ENCODE results near the gene HSPBP1. TPM values are rescaled to one million over a fixed set of nuclear protein-coding genes. Genes with fewer than 3 reads are reported as not detected.

The HSPBP1 gene
- total RNA-seq, 1 experiment from 2014 or later = 35.0 TPM

- Histone ChIP-seq H3K9me3 (ENCODE audit: low read length) (no peaks in the 10 kb centered on the region), H2AFZ (ENCODE audit: low read length) (no peak overlapping the region), H4K20me1 (ENCODE audit: insufficient read depth, low read depth, low read length) (no peaks in the 10 kb centered on the region), H3K9me2 (replicated peaks; ENCODE audit: insufficient read depth, low read length) (no peaks in the 10 kb centered on the region), H3K27me3 (ENCODE audit: low read length) (no peaks in the 10 kb centered on the region), H3K79me2 (ENCODE audit: low read length) (no peaks in the 10 kb centered on the region), H3K4me2 (ENCODE audit: low read depth, low read length, poor library complexity, severe bottlenecking) (no peak overlapping the region), H3K36me3 (ENCODE audit: insufficient read depth, low read length) (no peaks in the 10 kb centered on the region; the same call in 1 of the 2 replicates), H3K9ac (ENCODE audit: low read length) (no peak overlapping the region), H3K27ac (ENCODE audit: low read length) (no peak overlapping the region), H3K4me3 (ENCODE audit: low read length) (no peak overlapping the region), H3K4me1 (ENCODE audit: low read length) (peaks cover 32% of the 10 kb centered on the region)
- no peak for DNase-seq
Measured at GRCh38 chr19:55309448-55309847, 29.5 kb upstream of the HSPBP1 start.

- Histone ChIP-seq H3K9ac (ENCODE audit: low read length) (no peak overlapping the region), H3K27me3 (ENCODE audit: low read length) (no peaks in the 10 kb centered on the region), H4K20me1 (ENCODE audit: insufficient read depth, low read depth, low read length) (no peaks in the 10 kb centered on the region), H2AFZ (ENCODE audit: low read length) (no peak overlapping the region), H3K4me2 (ENCODE audit: low read depth, low read length, poor library complexity, severe bottlenecking) (no peak overlapping the region), H3K4me1 (ENCODE audit: low read length) (peaks cover 32% of the 10 kb centered on the region), H3K27ac (ENCODE audit: low read length) (no peak overlapping the region), H3K36me3 (ENCODE audit: insufficient read depth, low read length) (no peaks in the 10 kb centered on the region; the same call in 1 of the 2 replicates), H3K79me2 (ENCODE audit: low read length) (no peaks in the 10 kb centered on the region), H3K9me2 (replicated peaks; ENCODE audit: insufficient read depth, low read length) (no peaks in the 10 kb centered on the region), H3K9me3 (ENCODE audit: low read length) (no peaks in the 10 kb centered on the region), H3K4me3 (ENCODE audit: low read length) (no peak overlapping the region)
- no peak for DNase-seq
Measured at GRCh38 chr19:55308281-55308680, 28.4 kb upstream of the HSPBP1 start.

GRCh38 chr19:55306712-55307111, 26.8 kb upstream of the HSPBP1 start:
- Histone ChIP-seq H3K27ac (ENCODE audit: low read length) (no peak overlapping the region), H3K9ac (ENCODE audit: low read length) (no peak overlapping the region), H3K4me1 (ENCODE audit: low read length) (peaks cover 42% of the 10 kb centered on the region), H4K20me1 (ENCODE audit: insufficient read depth, low read depth, low read length) (no peaks in the 10 kb centered on the region), H3K4me2 (ENCODE audit: low read depth, low read length, poor library complexity, severe bottlenecking) (no peak overlapping the region), H3K27me3 (ENCODE audit: low read length) (no peaks in the 10 kb centered on the region), H2AFZ (ENCODE audit: low read length) (no peak overlapping the region), H3K79me2 (ENCODE audit: low read length) (no peaks in the 10 kb centered on the region), H3K36me3 (ENCODE audit: insufficient read depth, low read length) (no peaks in the 10 kb centered on the region; the same call in 1 of the 2 replicates), H3K9me2 (replicated peaks; ENCODE audit: insufficient read depth, low read length) (no peaks in the 10 kb centered on the region), H3K4me3 (ENCODE audit: low read length) (no peak overlapping the region), H3K9me3 (ENCODE audit: low read length) (no peaks in the 10 kb centered on the region)
- DNase-seq = no peak

- DNase-seq = no peak
- Histone ChIP-seq H3K9me3 (ENCODE audit: low read length) (no peaks in the 10 kb centered on the region), H3K79me2 (ENCODE audit: low read length) (no peaks in the 10 kb centered on the region), H3K9me2 (replicated peaks; ENCODE audit: insufficient read depth, low read length) (no peaks in the 10 kb centered on the region), H3K4me3 (ENCODE audit: low read length) (no peak overlapping the region), H3K36me3 (ENCODE audit: insufficient read depth, low read length) (no peaks in the 10 kb centered on the region; the same call in 1 of the 2 replicates), H4K20me1 (ENCODE audit: insufficient read depth, low read depth, low read length) (no peaks in the 10 kb centered on the region), H2AFZ (ENCODE audit: low read length) (no peak overlapping the region), H3K4me1 (ENCODE audit: low read length) (peaks cover 44% of the 10 kb centered on the region), H3K27ac (ENCODE audit: low read length) (no peak overlapping the region), H3K4me2 (ENCODE audit: low read depth, low read length, poor library complexity, severe bottlenecking) (no peak overlapping the region), H3K9ac (ENCODE audit: low read length) (no peak overlapping the region), H3K27me3 (ENCODE audit: low read length) (no peaks in the 10 kb centered on the region)
Measured at GRCh38 chr19:55305983-55306562, 26.2 kb upstream of the HSPBP1 start.

GRCh38 chr19:55305491-55305890, 25.6 kb upstream of the HSPBP1 start:
- Histone ChIP-seq H2AFZ (ENCODE audit: low read length) (no peak overlapping the region), H3K27me3 (ENCODE audit: low read length) (no peaks in the 10 kb centered on the region), H3K36me3 (ENCODE audit: insufficient read depth, low read length) (no peaks in the 10 kb centered on the region; the same call in 1 of the 2 replicates), H3K9me3 (ENCODE audit: low read length) (no peaks in the 10 kb centered on the region), H3K4me2 (ENCODE audit: low read depth, low read length, poor library complexity, severe bottlenecking) (no peak overlapping the region), H3K27ac (ENCODE audit: low read length) (no peak overlapping the region), H3K9me2 (replicated peaks; ENCODE audit: insufficient read depth, low read length) (no peaks in the 10 kb centered on the region), H4K20me1 (ENCODE audit: insufficient read depth, low read depth, low read length) (no peaks in the 10 kb centered on the region), H3K9ac (ENCODE audit: low read length) (no peak overlapping the region), H3K4me1 (ENCODE audit: low read length) (peaks cover 39% of the 10 kb centered on the region), H3K4me3 (ENCODE audit: low read length) (no peak overlapping the region), H3K79me2 (ENCODE audit: low read length) (no peaks in the 10 kb centered on the region)
- DNase-seq = peak; percentile 90

GRCh38 chr19:55304980-55305379, 25.1 kb upstream of the HSPBP1 start:
- DNase-seq = peak; percentile 84
- peaks cover 33% of the 10 kb centered on the region for H3K4me1 ChIP-seq (ENCODE audit: low read length)
- H4K20me1 ChIP-seq (ENCODE audit: insufficient read depth, low read depth, low read length) = no peaks in the 10 kb centered on the region
- H3K9ac ChIP-seq (ENCODE audit: low read length) = no peak overlapping the region
- no peak overlapping the region for H3K27ac ChIP-seq (ENCODE audit: low read length)
- H3K4me2 ChIP-seq (ENCODE audit: low read depth, low read length, poor library complexity, severe bottlenecking) = no peak overlapping the region
- no peaks in the 10 kb centered on the region for H3K9me3 ChIP-seq (ENCODE audit: low read length)
- H3K36me3 ChIP-seq (ENCODE audit: insufficient read depth, low read length) = no peaks in the 10 kb centered on the region; the same call in 1 of the 2 replicates
- H2AFZ ChIP-seq (ENCODE audit: low read length) = no peak overlapping the region
- H3K9me2 ChIP-seq (replicated peaks; ENCODE audit: insufficient read depth, low read length) = no peaks in the 10 kb centered on the region
- H3K4me3 ChIP-seq (ENCODE audit: low read length) = no peak overlapping the region
- H3K79me2 ChIP-seq (ENCODE audit: low read length) = no peaks in the 10 kb centered on the region
- H3K27me3 ChIP-seq (ENCODE audit: low read length) = no peaks in the 10 kb centered on the region

- Histone ChIP-seq H3K36me3 (ENCODE audit: insufficient read depth, low read length) (no peaks in the 10 kb centered on the region; the same call in 1 of the 2 replicates), H4K20me1 (ENCODE audit: insufficient read depth, low read depth, low read length) (no peaks in the 10 kb centered on the region)
- peak; percentile 82 for DNase-seq
Measured at GRCh38 chr19:55304279-55304978, 24.5 kb upstream of the HSPBP1 start.

GRCh38 chr19:55303477-55303876, 23.6 kb upstream of the HSPBP1 start:
- Histone ChIP-seq H3K4me1 (ENCODE audit: low read length) (peaks cover 26% of the 10 kb centered on the region), H3K9me2 (replicated peaks; ENCODE audit: insufficient read depth, low read length) (no peaks in the 10 kb centered on the region)

More at GRCh38 chr19:55304279-55304978, 24.5 kb upstream of the HSPBP1 start:
- Histone ChIP-seq H3K27ac (ENCODE audit: low read length) (no peak overlapping the region), H3K9me2 (replicated peaks; ENCODE audit: insufficient read depth, low read length) (no peaks in the 10 kb centered on the region), H3K79me2 (ENCODE audit: low read length) (no peaks in the 10 kb centered on the region), H2AFZ (ENCODE audit: low read length) (no peak overlapping the region), H3K4me2 (ENCODE audit: low read depth, low read length, poor library complexity, severe bottlenecking) (no peak overlapping the region), H3K27me3 (ENCODE audit: low read length) (no peaks in the 10 kb centered on the region), H3K9me3 (ENCODE audit: low read length) (no peaks in the 10 kb centered on the region), H3K9ac (ENCODE audit: low read length) (no peak overlapping the region), H3K4me1 (ENCODE audit: low read length) (peaks cover 28% of the 10 kb centered on the region), H3K4me3 (ENCODE audit: low read length) (no peak overlapping the region)

More at GRCh38 chr19:55303477-55303876, 23.6 kb upstream of the HSPBP1 start:
- Histone ChIP-seq H3K36me3 (ENCODE audit: insufficient read depth, low read length) (no peaks in the 10 kb centered on the region), H4K20me1 (ENCODE audit: insufficient read depth, low read depth, low read length) (no peaks in the 10 kb centered on the region), H2AFZ (ENCODE audit: low read length) (no peak overlapping the region), H3K4me2 (ENCODE audit: low read depth, low read length, poor library complexity, severe bottlenecking) (no peak overlapping the region), H3K27me3 (ENCODE audit: low read length) (no peaks in the 10 kb centered on the region), H3K9me3 (ENCODE audit: low read length) (no peaks in the 10 kb centered on the region), H3K27ac (ENCODE audit: low read length) (no peak overlapping the region), H3K9ac (ENCODE audit: low read length) (no peak overlapping the region), H3K4me3 (ENCODE audit: low read length) (no peak overlapping the region), H3K79me2 (ENCODE audit: low read length) (no peaks in the 10 kb centered on the region)
- no peak for DNase-seq
